PC-3 (cell line): ENCODE results near the gene SORL1. TPM values are rescaled to one million over a fixed set of nuclear protein-coding genes. Genes with fewer than 3 reads are reported as not detected.

Experiments used
- ATAC-seq: fragments of 200-7000 bp; cut with Tn5 transposase; 2 replicates; pipeline ENCODE4 v1.9.1; 2020; ENCODE audit warnings: mild to moderate bottlenecking, moderate library complexity
- BruUV-seq: library from RNA; stranded (reverse); fragments of 400-500 nt; replicated peaks from 2 replicates; lab custom pipeline; 2021; lab: Mats Ljungman, UMichigan
- CTCF ChIA-PET: fragments of 300-600 bp; sonication (Branson Sonifier 250); formaldehyde crosslinking; loops from one replicate; lab custom pipeline; 2022; ENCODE audit warnings: antibody characterized with exemption; lab: Charles Lee
- POLR2A ChIA-PET: fragments of 300-600 bp; sonication (Branson Sonifier 250); formaldehyde crosslinking; loops from one replicate; lab custom pipeline; 2022; ENCODE audit warnings: antibody characterized with exemption; ENCODE audit not compliant: unreplicated experiment; lab: Charles Lee
- DNase-seq: peaks from one replicate; pipeline ENCODE4 v3.0.0-alpha.2; 2015
- H2AFZ ChIP-seq: fragments of 300-600 bp; sonication (generic); 2 replicates; pipeline ENCODE4 v1.6.0; 2016; ENCODE audit warnings: antibody characterized with exemption, low read length
- H3F3A ChIP-seq: fragments of 300-600 bp; sonication (generic); one replicate; pipeline ENCODE4 v1.6.0; 2017; ENCODE audit warnings: antibody characterized with exemption, low read length, control low read depth, mild to moderate bottlenecking; ENCODE audit not compliant: unreplicated experiment
- H3K27ac ChIP-seq: fragments of 300-600 bp; sonication (generic); 2 replicates; pipeline ENCODE4 v1.5.1; 2016; ENCODE audit warnings: mild to moderate bottlenecking, low read length
- H3K27me3 ChIP-seq: fragments of 300-600 bp; sonication (generic); 2 replicates; pipeline ENCODE4 v1.6.1; 2016; ENCODE audit warnings: low read length, mixed read lengths
- H3K36me3 ChIP-seq: fragments of 300-600 bp; sonication (generic); 2 replicates; pipeline ENCODE4 v1.6.1; 2016; ENCODE audit warnings: low read depth, mixed run types, low read length, mixed read lengths
- H3K4me1 ChIP-seq: fragments of 300-600 bp; sonication (generic); 2 replicates; pipeline ENCODE4 v1.5.1; 2016; ENCODE audit warnings: low read length; ENCODE audit not compliant: insufficient read depth
- H3K4me2 ChIP-seq: fragments of 300-600 bp; sonication (generic); 2 replicates; pipeline ENCODE4 v1.6.0; 2016; ENCODE audit warnings: low read length
- H3K4me3 ChIP-seq: fragments of 300-600 bp; sonication (generic); 2 replicates; pipeline ENCODE4 v1.5.1; 2016; ENCODE audit warnings: mild to moderate bottlenecking, low read length, mixed read lengths
- H3K79me2 ChIP-seq: fragments of 300-600 bp; sonication (generic); 2 replicates; pipeline ENCODE4 v1.6.1; 2017; ENCODE audit warnings: low read length, mixed read lengths
- H3K9ac ChIP-seq: fragments of 300-600 bp; sonication (generic); 2 replicates; pipeline ENCODE4 v1.6.0; 2016; ENCODE audit warnings: mild to moderate bottlenecking, low read length
- H3K9me2 ChIP-seq: fragments of 300-600 bp; sonication (generic); replicated peaks from 2 replicates; pipeline ENCODE4 v1.6.1; 2016; ENCODE audit warnings: mixed run types, low read length, mixed read lengths
- H3K9me3 ChIP-seq: fragments of 300-600 bp; sonication (generic); 2 replicates; pipeline ENCODE4 v1.6.1; 2016; ENCODE audit warnings: low read length, mixed read lengths
- H4K20me1 ChIP-seq: fragments of 300-600 bp; sonication (generic); 2 replicates; pipeline ENCODE4 v1.6.1; 2016; ENCODE audit warnings: low read length, mixed read lengths
- CTCF ChIP-seq: fragments of 300-600 bp; sonication (generic); conservative IDR thresholded peaks from 2 replicates; pipeline ENCODE4 v1.5.1; 2017; ENCODE audit warnings: antibody characterized with exemption, low read depth, mild to moderate bottlenecking, low read length
- EZH2 ChIP-seq: fragments of 300-600 bp; sonication (generic); IDR thresholded peaks from one replicate; pipeline ENCODE4 v1.6.1; 2017; ENCODE audit warnings: antibody characterized with exemption, mild to moderate bottlenecking, low read length; ENCODE audit not compliant: unreplicated experiment
- EZH2phosphoT487 ChIP-seq: fragments of 300-600 bp; sonication (generic); IDR thresholded peaks from 2 replicates; pipeline ENCODE4 v1.6.1; 2018; ENCODE audit warnings: mild to moderate bottlenecking, antibody characterized with exemption, low read length, borderline replicate concordance
- intact Hi-C: fragments of 100-400 bp; cut with micrococcal nuclease; formaldehyde crosslinking; loops from 2 replicates; pipeline ENCODE4 v1.9.0; 2023
- total RNA-seq: library from RNA; depleted of rRNA; stranded (reverse); fragments of >200 nt; gene quantifications from 2 replicates; pipeline ENCODE4 v1.2.3, GENCODE V29; 2014

Gene SORL1
- total RNA-seq, 1 experiment from 2014 or later = 53.7 TPM

- no peaks in the 10 kb centered on the region for H4K20me1 ChIP-seq
- H3K9ac ChIP-seq = no peak overlapping the region
- H3K79me2 ChIP-seq = no peaks in the 10 kb centered on the region
- no peaks in the 10 kb centered on the region for H3K9me3 ChIP-seq
- H3K4me3 ChIP-seq = no peak overlapping the region
- TF ChIP-seq EZH2 = no peak
- no peak for TF ChIP-seq EZH2phosphoT487
- TF ChIP-seq CTCF = no peak
- ATAC-seq (no peak), DNase-seq (no peak)
- intact Hi-C loops = no loop called here
- H3K9me2 ChIP-seq = no peaks in the 10 kb centered on the region
- H3K36me3 ChIP-seq = peaks cover 3% of the 10 kb centered on the region; the same call in 1 of the 2 replicates
- no peaks in the 10 kb centered on the region for H3K4me1 ChIP-seq
- no peak overlapping the region for H2AFZ ChIP-seq
- H3K4me2 ChIP-seq = no peak overlapping the region
- no TSS peak for BruUV-seq
- H3F3A ChIP-seq = no peaks in the 10 kb centered on the region
- no peaks in the 10 kb centered on the region for H3K27me3 ChIP-seq
- no peak overlapping the region for H3K27ac ChIP-seq
- CTCF ChIA-PET = no interaction called here
- POLR2A ChIA-PET = no interaction called here
Measured at GRCh38 chr11:121581607-121582006, 129.5 kb downstream of the SORL1 start.

- ChIA-PET POLR2A (no interaction called here), CTCF (no interaction called here)
- no peaks in the 10 kb centered on the region for H3F3A ChIP-seq
- DNase-seq = no peak
- no peak overlapping the region for H3K27ac ChIP-seq
- ATAC-seq = no peak
- no peaks in the 10 kb centered on the region for H3K9me2 ChIP-seq
- intact Hi-C loops = no loop called here
- H4K20me1 ChIP-seq = no peaks in the 10 kb centered on the region
- no peaks in the 10 kb centered on the region for H3K27me3 ChIP-seq
- BruUV-seq = no TSS peak
- no peaks in the 10 kb centered on the region for H3K4me1 ChIP-seq
- H3K4me3 ChIP-seq = no peak overlapping the region
- H2AFZ ChIP-seq = no peak overlapping the region
- H3K9me3 ChIP-seq = no peaks in the 10 kb centered on the region
- peaks cover 3% of the 10 kb centered on the region; the same call in 1 of the 2 replicates for H3K36me3 ChIP-seq
- H3K4me2 ChIP-seq = no peak overlapping the region
- no peak for TF ChIP-seq CTCF
- no peak for TF ChIP-seq EZH2phosphoT487
- no peak for TF ChIP-seq EZH2
- no peak overlapping the region for H3K9ac ChIP-seq
- no peaks in the 10 kb centered on the region for H3K79me2 ChIP-seq
Measured at GRCh38 chr11:121582296-121582695, 130.2 kb downstream of the SORL1 start.

- no peaks in the 10 kb centered on the region for H3K27me3 ChIP-seq
- DNase-seq = no peak
- no peaks in the 10 kb centered on the region for H3K79me2 ChIP-seq
- TF ChIP-seq EZH2 (no peak), EZH2phosphoT487 (no peak), CTCF (no peak)
- H3K9me2 ChIP-seq = no peaks in the 10 kb centered on the region
- peaks cover 9% of the 10 kb centered on the region; the same call in 1 of the 2 replicates for H3K36me3 ChIP-seq
- H3K4me2 ChIP-seq = no peak overlapping the region
- H3K4me1 ChIP-seq = no peaks in the 10 kb centered on the region
- H3F3A ChIP-seq = no peaks in the 10 kb centered on the region
- intact Hi-C loops = no loop called here
- no peaks in the 10 kb centered on the region for H4K20me1 ChIP-seq
- no peak overlapping the region for H3K27ac ChIP-seq
- no peak overlapping the region for H3K4me3 ChIP-seq
- no peak for ATAC-seq
- BruUV-seq = no TSS peak
- POLR2A ChIA-PET = interaction anchor here (0.6 kb wide), 1 partner anchor 292 kb away, joined by 3 read pairs; the partner anchor contains the start of gene SC5D
- CTCF ChIA-PET = no interaction called here
- no peak overlapping the region for H2AFZ ChIP-seq
- no peaks in the 10 kb centered on the region for H3K9me3 ChIP-seq
- H3K9ac ChIP-seq = no peak overlapping the region
Measured at GRCh38 chr11:121583825-121584224, 131.7 kb downstream of the SORL1 start.
